Measurements from ENCODE around the gene AKTIP.
A peak's percentile ranks its signal among the peaks of the same experiment; 100 is the strongest.

The AKTIP gene

DNA sequence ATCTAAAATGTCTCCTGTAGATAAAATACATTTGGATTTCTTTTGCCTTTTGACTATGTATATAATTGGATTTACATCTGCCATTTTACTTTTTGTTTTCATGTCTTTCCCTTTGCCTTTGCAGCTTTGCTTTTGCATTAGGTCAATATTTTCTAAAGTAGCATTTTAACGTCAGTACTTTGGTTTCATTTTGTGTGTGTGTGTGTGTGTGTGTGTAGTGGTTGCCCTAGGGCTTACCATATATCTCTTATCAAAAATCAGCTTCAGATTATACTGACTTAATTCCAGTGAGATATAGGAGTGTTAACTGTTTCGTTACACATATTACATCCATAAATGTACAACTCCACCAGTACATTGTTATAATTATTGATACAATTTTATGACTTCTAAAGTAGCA lies 26.1 kb downstream of the AKTIP start:
- DNase-seq = no peak

GRCh38 chr16:53465606-53466280 lies 37.3 kb downstream of the AKTIP start:
- no peak for DNase-seq

- no peak for DNase-seq
Observed at GRCh38 chr16:53458635-53459034, 44.4 kb downstream of the AKTIP start.

- DNase-seq = peak; percentile 75
Observed at GRCh38 chr16:53457670-53458069, 45.3 kb downstream of the AKTIP start.

GRCh38 chr16:53456625-53457024 lies 46.4 kb downstream of the AKTIP start:
- DNase-seq = peak; percentile 52

DNA sequence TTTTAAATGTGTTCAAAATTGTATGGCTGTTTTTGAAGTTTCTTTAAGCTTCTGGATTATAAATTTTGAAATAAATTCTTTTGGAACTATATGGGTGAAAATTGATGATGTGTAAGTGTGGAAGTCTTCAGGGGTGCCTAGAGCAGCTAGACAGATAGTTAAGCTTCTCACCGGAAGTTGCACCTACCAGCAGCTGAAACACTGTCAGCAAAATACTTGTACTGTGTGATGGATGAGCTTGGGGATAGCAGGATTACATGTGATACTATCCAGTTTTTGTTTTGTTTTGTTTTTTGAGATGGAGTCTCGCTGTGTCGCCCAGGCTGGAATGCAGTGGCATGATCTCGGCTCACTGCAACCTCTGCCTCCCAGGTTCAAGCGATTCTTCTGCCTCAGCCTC lies 49.1 kb downstream of the AKTIP start:
- DNase-seq = peak; percentile 47

- peak; percentile 13 for DNase-seq
Observed at GRCh38 chr16:53449816-53450517, 53.0 kb downstream of the AKTIP start.

- DNase-seq = no peak
Observed at GRCh38 chr16:53446090-53446489, 56.9 kb downstream of the AKTIP start.

DNA sequence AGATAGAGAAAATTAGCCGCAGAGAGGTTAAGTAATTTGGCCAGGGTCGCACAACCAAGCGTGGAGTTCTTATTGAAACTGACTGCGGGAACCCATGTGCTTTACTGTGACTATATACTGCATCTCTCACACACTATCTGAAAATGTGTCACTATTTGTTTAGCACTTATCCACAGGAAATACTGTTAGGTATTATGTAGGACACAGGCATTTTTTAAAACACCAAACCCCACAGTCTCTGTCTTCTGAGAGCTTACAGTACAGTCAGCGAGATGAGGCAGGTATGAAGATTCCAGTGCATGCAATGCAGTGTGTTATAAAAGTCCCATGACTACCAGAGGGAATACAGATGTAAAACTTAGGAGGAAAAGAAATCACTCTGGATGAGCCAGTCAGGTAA lies 57.5 kb downstream of the AKTIP start:
- DNase-seq = no peak

Data from CD4-positive, alpha-beta T cell treated with Interleukin-6 for 4 hours (primary cell).